Umbilical cord (tissue), 2 donors: Measurements from ENCODE around the gene JUND. TPM values are rescaled to one million over a fixed set of nuclear protein-coding genes. Genes with fewer than 3 reads are reported as not detected.

ENCODE experiments used
- DNase-seq: peaks from one replicate; pipeline ENCODE4 v3.0.0-alpha.2; 2015; ENCODE audit warnings: low spot score
- total RNA-seq: library from RNA; depleted of rRNA; stranded (reverse); fragments of >200 nt; gene quantifications from one replicate; pipeline ENCODE4 v1.2.3, GENCODE V29; 2014; ENCODE audit warnings: low replicate concordance; ENCODE audit not compliant: insufficient read depth

JUND gene
- total RNA-seq, 1 donor from 2014 or later, result 272 TPM

- no peak for DNase-seq
These were observed 42.1 kb downstream of the JUND start for GRCh38 chr19:18239303-18239702.

GRCh38 chr19:18234194-18234593, 47.2 kb downstream of the JUND start:
- DNase-seq, result no peak

GRCh38 chr19:18233224-18233825, 48.1 kb downstream of the JUND start:
- DNase-seq, result peak; percentile 42

GRCh38 chr19:18232540-18233223, 48.7 kb downstream of the JUND start:
- no peak for DNase-seq

GRCh38 chr19:18231775-18232174, 49.6 kb downstream of the JUND start:
- DNase-seq, result no peak

DNA sequence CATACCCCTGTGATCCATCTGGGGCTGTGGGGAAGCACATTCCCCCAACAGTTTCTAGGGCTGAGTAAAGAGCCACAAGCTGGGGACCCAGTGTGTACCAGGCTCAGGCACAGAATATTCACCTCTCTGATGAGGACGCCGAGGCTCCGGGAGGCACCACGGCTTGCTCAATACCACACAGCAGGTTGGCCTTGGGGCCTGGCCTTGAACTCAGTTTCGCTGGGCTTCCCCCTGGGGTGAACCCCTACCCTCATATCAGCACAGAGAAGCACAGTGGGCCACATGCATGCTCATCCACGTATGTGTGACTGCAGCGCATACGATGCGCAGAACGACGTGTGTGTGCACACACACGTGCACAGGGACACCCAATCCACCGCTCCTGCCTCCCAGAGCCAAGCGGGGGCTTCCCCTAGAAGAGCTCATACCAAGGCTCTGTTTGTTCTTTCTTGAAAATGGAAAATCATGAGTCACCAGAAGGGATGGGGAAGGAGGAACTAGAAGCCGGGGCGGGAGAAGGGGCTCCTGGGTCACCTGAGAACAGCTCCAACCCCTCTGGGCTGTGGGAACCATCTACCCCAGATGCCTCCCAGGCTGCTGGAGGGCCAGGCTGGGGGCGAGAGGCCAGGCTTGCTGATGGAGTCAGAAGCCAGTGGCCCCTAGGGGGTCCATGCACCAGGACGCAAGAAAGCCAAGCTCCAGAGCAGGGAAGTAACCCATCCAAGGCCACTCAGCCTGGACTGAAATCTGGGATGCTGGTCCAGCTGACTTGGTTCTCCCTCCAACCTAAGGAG, 50.3 kb downstream of the JUND start:
- DNase-seq, result no peak

DNA sequence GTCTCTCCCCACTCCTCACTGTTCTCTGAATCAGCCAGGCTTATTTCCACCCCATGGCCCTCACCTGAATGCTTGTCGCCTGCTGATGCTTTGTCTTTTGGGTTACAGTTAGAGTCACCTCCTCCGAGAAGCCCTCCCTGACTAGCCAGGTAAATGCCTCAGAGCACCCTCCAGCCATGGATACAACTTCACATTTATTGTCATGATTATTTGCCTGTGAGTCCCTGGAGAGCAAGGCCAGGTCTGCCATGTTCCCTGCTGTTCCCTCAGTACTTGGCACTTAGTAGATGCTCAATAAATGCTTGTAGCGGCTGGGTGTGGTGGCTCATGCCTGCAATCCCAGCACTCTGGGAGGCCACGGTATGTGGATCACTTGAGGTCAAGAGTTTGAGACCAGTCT, 51.5 kb downstream of the JUND start:
- no peak for DNase-seq

Other genes starting within 250 kb of the JUND start
- 0.72 TPM for gene IL12RB1, start 194.7 kb downstream of the JUND start, total RNA-seq
- gene MAST3, start 183.8 kb downstream of the JUND start, total RNA-seq, result 2.2 TPM
- gene PIK3R2, start 128.5 kb downstream of the JUND start, total RNA-seq, result 16.1 TPM
- 4.3 TPM for gene IFI30, start 107.8 kb downstream of the JUND start, total RNA-seq
- gene MPV17L2, start 88.4 kb downstream of the JUND start, total RNA-seq, result 9.4 TPM
- not detected for gene RAB3A, start 77.6 kb downstream of the JUND start, total RNA-seq
- 9.9 TPM for gene PDE4C, start 55.2 kb downstream of the JUND start, total RNA-seq
- gene IQCN, start 7.2 kb downstream of the JUND start, total RNA-seq, result 2.4 TPM
- gene LSM4, start 41.5 kb upstream of the JUND start, total RNA-seq, result 37.6 TPM
- gene PGPEP1, start 59.0 kb upstream of the JUND start, total RNA-seq, result 11.8 TPM
- gene GDF15, start 104.5 kb upstream of the JUND start, total RNA-seq, result not detected
- 2.9 TPM for gene LRRC25, start 116.0 kb upstream of the JUND start, total RNA-seq
- 24.8 TPM for gene SSBP4, start 137.8 kb upstream of the JUND start, total RNA-seq
- 20.5 TPM for gene ISYNA1, start 156.5 kb upstream of the JUND start, total RNA-seq
- 22.6 TPM for gene ELL, start 240.4 kb upstream of the JUND start, total RNA-seq